K562 (cell line): Measurements from ENCODE around the gene AFF3. TPM values are rescaled to one million over a fixed set of nuclear protein-coding genes. Genes with fewer than 3 reads are reported as not detected.

Experiments used
- ATAC-seq: fragments of 200-7000 bp; cut with Tn5 transposase; 3 replicates; pipeline ENCODE4 v1.9.1; 2020; ENCODE audit warnings: moderate library complexity
- BruUV-seq: library from RNA; stranded (reverse); fragments of 400-500 nt; replicated peaks from 2 replicates; lab custom pipeline; 2021; lab: Mats Ljungman, UMichigan
- CTCF ChIA-PET: fragments of 300-600 bp; formaldehyde crosslinking; extraction: SDS; loops from one replicate; lab custom pipeline; 2021; ENCODE audit warnings: low intra/inter-chr PET ratio; lab: Yijun Ruan, JAX
- POLR2A ChIA-PET: fragments of 300-600, 350-650 bp; sonication (Branson Sonifier 250); formaldehyde crosslinking; extraction: SDS; loops from one replicate; lab custom pipeline; 2021; ENCODE audit warnings: antibody characterized with exemption, inconsistent platforms; lab: Yijun Ruan, JAX
- DNase-seq, 4 experiments: peaks; one replicate each; pipeline versions ENCODE4 v3.0.0 to v3.0.0-alpha.2; 2011 to 2018; ENCODE audit warnings: low spot score in 3 of 4, mixed read lengths in 3 of 4; ENCODE audit errors: extremely low read depth in 1 of 4
- FAIRE-seq: peaks from 2 replicates; lab custom pipeline; 2011; peaks lifted over from hg19 to GRCh38; lab: Jason Lieb, UNC
- H2AFZ ChIP-seq: 2 replicates; pipeline ENCODE4 v1.6.0; 2011; ENCODE audit warnings: low read depth, low read length, control low read depth, inconsistent platforms
- H3K27ac ChIP-seq: fragments of 200-600 bp; 3 replicates; pipeline ENCODE4 v1.8.0; 2011; ENCODE audit warnings: low read depth, mild to moderate bottlenecking, control low read depth, inconsistent platforms, low read length, moderate library complexity, mixed read lengths; ENCODE audit errors: extremely low read depth
- H3K27me3 ChIP-seq, 2 experiments: fragments of 300-600 bp in 1 of 2; 2 replicates in 1 of 2; 3 replicates in 1 of 2; pipeline versions ENCODE4 v1.6.0 to v1.8.0; 2011; ENCODE audit warnings: inconsistent platforms in 2 of 2, low read length in 2 of 2, mild to moderate bottlenecking in 1 of 2, mixed read lengths in 1 of 2, moderate library complexity in 1 of 2; ENCODE audit not compliant: control insufficient read depth in 2 of 2, insufficient read depth in 2 of 2
- H3K36me3 ChIP-seq: fragments of 300-600 bp; 3 replicates; pipeline ENCODE4 v1.8.0; 2011; ENCODE audit warnings: mild to moderate bottlenecking, low read length, inconsistent platforms; ENCODE audit not compliant: control insufficient read depth, insufficient read depth
- H3K4me1 ChIP-seq, 2 experiments: fragments of 200-600 bp in 1 of 2; replicated peaks in 1 of 2; 2 replicates in 1 of 2; 3 replicates in 1 of 2; pipeline versions ENCODE4 v1.5.1 to v1.8.0; 2011; ENCODE audit warnings: inconsistent platforms in 2 of 2, low read length in 2 of 2, mild to moderate bottlenecking in 1 of 2, mixed read lengths in 1 of 2, moderate library complexity in 1 of 2; ENCODE audit not compliant: control insufficient read depth in 2 of 2, insufficient read depth in 2 of 2
- H3K4me2 ChIP-seq: 2 replicates; pipeline ENCODE4 v1.6.1; 2011; ENCODE audit warnings: low read length, control low read depth, inconsistent platforms, mixed read lengths; ENCODE audit not compliant: insufficient read depth
- H3K4me3 ChIP-seq: fragments of 200-600 bp; sonication (generic), shearing (Covaris generic); 2 replicates; pipeline ENCODE4 v1.5.1; 2016; ENCODE audit warnings: control low read depth, inconsistent platforms
- H3K79me2 ChIP-seq: fragments of 200-600 bp; 3 replicates; pipeline ENCODE4 v1.8.0; 2011; ENCODE audit warnings: low read length, inconsistent platforms; ENCODE audit not compliant: control insufficient read depth, insufficient read depth
- H3K9ac ChIP-seq, 2 experiments: 2 replicates each; pipeline versions ENCODE4 v1.6.0 to v1.6.1; 2011; ENCODE audit warnings: low read depth in 2 of 2, low read length in 2 of 2, control low read depth in 1 of 2, inconsistent platforms in 1 of 2, mild to moderate bottlenecking in 1 of 2, mixed read lengths in 1 of 2; ENCODE audit not compliant: insufficient read depth in 1 of 2
- H3K9me1 ChIP-seq: one replicate; pipeline ENCODE4 v1.6.0; 2011; ENCODE audit warnings: inconsistent platforms, mild to moderate bottlenecking, low read length, moderate library complexity; ENCODE audit not compliant: control insufficient read depth, insufficient read depth
- H3K9me3 ChIP-seq: replicated peaks from 2 replicates; pipeline ENCODE4 v1.5.1; 2011; ENCODE audit warnings: low read depth, low read length, inconsistent platforms; ENCODE audit not compliant: control insufficient read depth, insufficient read depth
- H4K20me1 ChIP-seq: replicated peaks from 2 replicates; pipeline ENCODE4 v1.6.1; 2011; ENCODE audit warnings: low read length, inconsistent platforms, mixed read lengths; ENCODE audit not compliant: control insufficient read depth, insufficient read depth
- MXI1 ChIP-seq: IDR thresholded peaks from 2 replicates; pipeline ENCODE4 v1.6.1; 2011; ENCODE audit warnings: low read depth, mild to moderate bottlenecking, improper control_type of control experiment, low read length
- NCOA6 ChIP-seq: fragments of 450-650 bp; IDR thresholded peaks from 2 replicates; pipeline ENCODE4 v1.6.1; 2017; ENCODE audit warnings: mild to moderate bottlenecking
- NR2F6 ChIP-seq: fragments of 450-650 bp; formaldehyde crosslinking; IDR thresholded peaks from 2 replicates; pipeline ENCODE4 v1.4.0; 2020; ENCODE audit warnings: mild to moderate bottlenecking
- RAD21 ChIP-seq, 2 experiments: fragments of 250-450 bp in 1 of 2; fragments of 450-650 bp in 1 of 2; sonication (Bioruptor Pico) in 1 of 2; formaldehyde crosslinking in 1 of 2; IDR thresholded peaks in 1 of 2; conservative IDR thresholded peaks in 1 of 2; 2 replicates each; pipeline versions ENCODE4 v1.4.0 to v1.8.0; 2020 to 2022; ENCODE audit warnings: mild to moderate bottlenecking in 2 of 2, moderate library complexity in 1 of 2
- TAF15 ChIP-seq: fragments of 200-400 bp; formaldehyde crosslinking; IDR thresholded peaks from 2 replicates; pipeline ENCODE4 v1.6.1; 2017; ENCODE audit warnings: mild to moderate bottlenecking, low read depth, low read length, moderate library complexity
- TOE1 ChIP-seq, 2 experiments: fragments of 450-650 bp in 1 of 2; sonication (generic) in 1 of 2; formaldehyde crosslinking in 1 of 2; IDR thresholded peaks; 2 replicates each; pipeline versions ENCODE4 v1.7.1 to v1.8.0; 2016 to 2022; ENCODE audit warnings: borderline replicate concordance in 2 of 2, mild to moderate bottlenecking in 2 of 2, antibody characterized with exemption in 1 of 2, inconsistent platforms in 1 of 2, low read depth in 1 of 2, missing genetic modification reagents in 1 of 2, moderate library complexity in 1 of 2
- ZC3H11A ChIP-seq: IDR thresholded peaks from 2 replicates; pipeline ENCODE4 v1.6.1; 2012; ENCODE audit warnings: low read depth, low read length, improper control_type of control experiment
- WGBS: fragments of 100-300 bp; shearing (Covaris generic); methylation state at CpG from one replicate; pipeline ENCODE4 v1.1.6; 2016; ENCODE audit warnings: low coverage, mixed read lengths; ENCODE audit not compliant: insufficient coverage; ENCODE audit errors: missing lambda C conversion rate; 5-methylcytosine and 5-hydroxymethylcytosine counted together
- in situ Hi-C: fragments of 300-500 bp; cut with MboI; formaldehyde crosslinking; loops from 4 replicates; pipeline ENCODE4 v1.15.0; 2018; ENCODE audit warnings: inconsistent platforms, mixed read lengths
- intact Hi-C: fragments of 100-400 bp; cut with micrococcal nuclease; formaldehyde crosslinking; loops from 2 replicates; pipeline ENCODE4 v1.14.2; 2022
- polyA plus RNA-seq, 8 experiments: library from polyadenylated mRNA; depleted of rRNA in 4 of 8; stranded (reverse) in 5 of 8; unstranded in 3 of 8; fragments of >200 nt; fragmentation: Nextera tagmentation in 2 of 8; fragmentation: Illumina TruSeq in 1 of 8; extraction: Ambion mirVana in 2 of 8; extraction: Trizol in 1 of 8; gene quantifications; 2 replicates each; pipeline versions ENCODE4 v1.2.1 to v1.2.3, GENCODE V29; 2011 to 2014; ENCODE audit warnings: inconsistent platforms in 1 of 8, missing spikeins in 1 of 8
- total RNA-seq, 7 experiments: library from RNA; depleted of rRNA in 6 of 7; stranded (reverse); fragments of >200 nt in 6 of 7; fragmentation: Illumina TruSeq in 2 of 7; extraction: Trizol in 2 of 7; gene quantifications; 2 replicates each; pipeline versions ENCODE4 v1.2.1 to v1.2.3, GENCODE V29; 2011 to 2021; ENCODE audit warnings: low replicate concordance in 1 of 7
- TF ChIP-seq, protein P1 (sequence below): fragments of 450-650 bp; formaldehyde crosslinking; conservative IDR thresholded peaks from 2 replicates; pipeline ENCODE4 v1.4.0; 2022; ENCODE audit warnings: mild to moderate bottlenecking, missing genetic modification characterization
- TF ChIP-seq, protein P2 (sequence below), 2 experiments: IDR thresholded peaks in 1 of 2; conservative IDR thresholded peaks in 1 of 2; 2 replicates each; pipeline ENCODE4 v1.6.1; 2016; ENCODE audit warnings: low read depth in 2 of 2, mild to moderate bottlenecking in 1 of 2, missing compliant biosample characterization in 1 of 2, missing genetic modification characterization in 1 of 2, moderate library complexity in 1 of 2
- TF ChIP-seq, protein P3 (sequence below), 3 experiments: IDR thresholded peaks in 2 of 3; conservative IDR thresholded peaks in 1 of 3; 2 replicates each; pipeline ENCODE4 v1.5.1; 2011 to 2012; ENCODE audit warnings: low read length in 3 of 3, mild to moderate bottlenecking in 3 of 3, control low read depth in 2 of 3, improper control_type of control experiment in 1 of 3, inconsistent platforms in 1 of 3, low read depth in 1 of 3, mixed read lengths in 1 of 3, moderate library complexity in 1 of 3; ENCODE audit not compliant: insufficient read depth in 2 of 3

AFF3 gene
- total and polyA plus RNA-seq, 9 of the 15 experiments (the other 6 are each of a cell fraction or from before 2014, with no cell fraction given): 0.02 to 0.11 TPM; not detected in 7

DNA sequence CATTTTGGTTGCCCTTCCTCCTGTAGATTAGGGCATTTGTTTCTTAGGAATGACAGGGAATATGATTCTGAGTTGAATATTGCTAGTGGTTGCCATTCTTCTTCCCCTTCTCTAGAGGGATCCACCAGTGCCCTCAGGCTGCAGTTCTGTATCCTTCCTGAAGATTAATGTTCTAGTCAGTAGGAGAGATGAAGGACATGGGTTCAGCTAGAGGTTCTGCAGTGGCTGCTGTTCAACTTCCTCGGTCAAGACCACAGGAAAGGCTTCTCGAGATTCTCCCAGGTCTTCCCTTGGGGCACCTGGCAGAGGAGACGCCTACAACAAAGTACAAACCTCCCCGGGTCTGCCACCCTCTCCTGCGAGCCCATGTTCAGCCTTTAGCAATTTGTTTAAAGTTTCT lies 325.5 kb downstream of the AFF3 start:
- intact Hi-C loops: no loop called here
- Histone ChIP-seq H3K79me2 (no peaks in the 10 kb centered on the region), H3K27ac (no peak overlapping the region), H4K20me1 (no peaks in the 10 kb centered on the region), H3K36me3 (no peaks in the 10 kb centered on the region), H2AFZ (no peak overlapping the region), H3K4me2 (no peak overlapping the region), H3K9me3 (no peaks in the 10 kb centered on the region), H3K4me1 (no peaks in the 10 kb centered on the region), H3K9ac (no peak overlapping the region), H3K27me3 (peaks cover 3 to 18% of the 10 kb centered on the region in 2 experiments), H3K9me1 (no peaks in the 10 kb centered on the region), H3K4me3 (no peak overlapping the region)
- 0% methylated on average over 5 of the region's 5 CpGs for WGBS
- ATAC-seq: no peak
- no TSS peak for BruUV-seq
- in situ Hi-C loops: loop anchor here (25.0 kb wide), 1 partner anchor 255 kb away; no protein-coding TSS in a partner anchor
- DNase-seq: no peak
- TF ChIP-seq TAF15 (no peak), NCOA6 (no peak), RAD21 (CRISPR knock-in tag; conservative IDR thresholded peaks at IDR 0.05 in 1 of 2, IDR thresholded peaks at IDR 0.05 in 1 of 2) (peak in 1 of 2 experiments; percentile 45; a peak in 2 of 4 replicates), NR2F6 (no peak), ZC3H11A (no peak), TOE1 (IDR thresholded peaks at IDR 0.05; ENCODE audit: borderline replicate concordance) (no peak), TOE1 (CRISPR knock-in tag; IDR thresholded peaks at IDR 0.05; ENCODE audit: borderline replicate concordance, low read depth) (no peak), MXI1 (no peak)
- TF ChIP-seq, protein P1, sequence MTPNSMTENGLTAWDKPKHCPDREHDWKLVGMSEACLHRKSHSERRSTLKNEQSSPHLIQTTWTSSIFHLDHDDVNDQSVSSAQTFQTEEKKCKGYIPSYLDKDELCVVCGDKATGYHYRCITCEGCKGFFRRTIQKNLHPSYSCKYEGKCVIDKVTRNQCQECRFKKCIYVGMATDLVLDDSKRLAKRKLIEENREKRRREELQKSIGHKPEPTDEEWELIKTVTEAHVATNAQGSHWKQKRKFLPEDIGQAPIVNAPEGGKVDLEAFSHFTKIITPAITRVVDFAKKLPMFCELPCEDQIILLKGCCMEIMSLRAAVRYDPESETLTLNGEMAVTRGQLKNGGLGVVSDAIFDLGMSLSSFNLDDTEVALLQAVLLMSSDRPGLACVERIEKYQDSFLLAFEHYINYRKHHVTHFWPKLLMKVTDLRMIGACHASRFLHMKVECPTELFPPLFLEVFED (CRISPR knock-in tag): no peak
- TF ChIP-seq, protein P2, sequence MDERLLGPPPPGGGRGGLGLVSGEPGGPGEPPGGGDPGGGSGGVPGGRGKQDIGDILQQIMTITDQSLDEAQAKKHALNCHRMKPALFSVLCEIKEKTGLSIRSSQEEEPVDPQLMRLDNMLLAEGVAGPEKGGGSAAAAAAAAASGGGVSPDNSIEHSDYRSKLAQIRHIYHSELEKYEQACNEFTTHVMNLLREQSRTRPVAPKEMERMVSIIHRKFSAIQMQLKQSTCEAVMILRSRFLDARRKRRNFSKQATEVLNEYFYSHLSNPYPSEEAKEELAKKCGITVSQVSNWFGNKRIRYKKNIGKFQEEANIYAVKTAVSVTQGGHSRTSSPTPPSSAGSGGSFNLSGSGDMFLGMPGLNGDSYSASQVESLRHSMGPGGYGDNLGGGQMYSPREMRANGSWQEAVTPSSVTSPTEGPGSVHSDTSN (CRISPR knock-in tag; IDR thresholded peaks at IDR 0.05; ENCODE audit: low read depth): no peak
- TF ChIP-seq, protein P2 (tag; conservative IDR thresholded peaks at IDR 0.05; ENCODE audit: low read depth): peak; percentile 56
- TF ChIP-seq, protein P3, sequence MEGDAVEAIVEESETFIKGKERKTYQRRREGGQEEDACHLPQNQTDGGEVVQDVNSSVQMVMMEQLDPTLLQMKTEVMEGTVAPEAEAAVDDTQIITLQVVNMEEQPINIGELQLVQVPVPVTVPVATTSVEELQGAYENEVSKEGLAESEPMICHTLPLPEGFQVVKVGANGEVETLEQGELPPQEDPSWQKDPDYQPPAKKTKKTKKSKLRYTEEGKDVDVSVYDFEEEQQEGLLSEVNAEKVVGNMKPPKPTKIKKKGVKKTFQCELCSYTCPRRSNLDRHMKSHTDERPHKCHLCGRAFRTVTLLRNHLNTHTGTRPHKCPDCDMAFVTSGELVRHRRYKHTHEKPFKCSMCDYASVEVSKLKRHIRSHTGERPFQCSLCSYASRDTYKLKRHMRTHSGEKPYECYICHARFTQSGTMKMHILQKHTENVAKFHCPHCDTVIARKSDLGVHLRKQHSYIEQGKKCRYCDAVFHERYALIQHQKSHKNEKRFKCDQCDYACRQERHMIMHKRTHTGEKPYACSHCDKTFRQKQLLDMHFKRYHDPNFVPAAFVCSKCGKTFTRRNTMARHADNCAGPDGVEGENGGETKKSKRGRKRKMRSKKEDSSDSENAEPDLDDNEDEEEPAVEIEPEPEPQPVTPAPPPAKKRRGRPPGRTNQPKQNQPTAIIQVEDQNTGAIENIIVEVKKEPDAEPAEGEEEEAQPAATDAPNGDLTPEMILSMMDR (IDR thresholded peaks at IDR 0.05 in 2 of 3, conservative IDR thresholded peaks at IDR 0.05 in 1 of 3; ENCODE audit: insufficient read depth in 2 of 3, low read depth in 1 of 3, low read length in 3 of 3): peak in 2 of 3 experiments; percentile 16 to 18; a peak in 1 of 6 replicates
- FAIRE-seq: no peak
- ChIA-PET POLR2A (no interaction called here), CTCF (interaction anchor here (1.4 kb wide), 1 partner anchor 258 kb away, joined by 3 read pairs; no protein-coding TSS in a partner anchor)
